ENCODE measurements around the gene LYPD3.
A peak's percentile ranks its signal among the peaks of the same experiment; 100 is the strongest.
"Not testable (repeated sequence)": the region's sequence is repeated elsewhere in the genome, so short reads cannot be mapped to it uniquely, and the experiment has no call there.

The LYPD3 gene

DNA sequence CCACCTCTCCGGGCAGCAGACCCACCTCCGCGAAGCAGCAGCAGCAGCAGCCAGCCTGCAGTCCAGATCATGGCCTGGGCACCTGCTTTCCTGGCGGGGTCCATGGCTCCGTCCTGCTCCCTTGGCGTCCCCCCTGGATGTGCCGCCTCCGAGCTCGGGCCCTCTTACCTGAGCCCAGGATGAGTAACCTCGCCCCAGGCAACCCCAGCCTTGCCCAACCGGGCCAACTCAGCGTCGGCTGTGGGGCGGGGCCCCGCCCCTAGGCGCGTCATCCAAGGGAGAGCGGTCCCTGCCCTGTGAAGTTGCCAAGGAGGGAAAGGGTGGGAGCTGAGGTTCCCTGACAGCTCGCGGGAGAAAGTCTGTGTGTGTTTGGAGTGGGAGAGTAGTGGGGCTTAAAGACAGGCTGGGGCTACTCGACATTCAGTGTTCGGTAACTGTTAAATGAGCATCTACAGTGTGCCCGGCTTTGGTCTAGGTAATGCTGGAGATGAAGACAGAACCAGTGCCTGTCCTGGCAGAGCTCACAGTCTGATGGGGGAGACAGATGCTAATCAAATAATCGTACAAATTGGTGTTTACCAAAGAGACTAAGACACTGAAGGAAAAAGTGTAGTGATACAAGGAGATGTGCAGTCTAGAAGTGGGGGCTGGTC, at the start of gene LYPD3:
Gene LYPD3, minus strand, starts transcription at position 141 of the 653 bp plus-strand sequence. Its CDS starts 37 bp downstream, at position 104.
- no peak for DNase-seq

DNA sequence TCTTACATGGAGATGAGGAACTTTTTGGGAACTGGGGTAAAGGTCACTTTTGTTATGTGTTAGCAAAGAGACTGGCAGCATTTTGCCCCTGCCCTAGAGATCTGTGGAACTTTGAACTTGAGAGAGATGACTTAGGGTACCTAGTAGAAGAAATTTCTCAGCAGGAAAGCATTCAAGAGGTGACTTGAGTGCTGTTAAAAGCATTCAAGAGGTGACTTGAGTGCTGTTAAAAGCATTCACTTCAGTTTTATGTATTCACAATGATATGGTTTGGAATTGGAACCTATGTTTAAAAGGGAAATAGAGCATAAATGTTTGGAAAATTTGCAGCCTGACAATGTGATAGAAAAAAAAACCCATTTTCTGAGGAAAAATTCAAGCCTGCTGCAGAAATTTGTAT, 47.0 kb upstream of the LYPD3 start:
- DNase-seq: not testable (repeated sequence)

DNA sequence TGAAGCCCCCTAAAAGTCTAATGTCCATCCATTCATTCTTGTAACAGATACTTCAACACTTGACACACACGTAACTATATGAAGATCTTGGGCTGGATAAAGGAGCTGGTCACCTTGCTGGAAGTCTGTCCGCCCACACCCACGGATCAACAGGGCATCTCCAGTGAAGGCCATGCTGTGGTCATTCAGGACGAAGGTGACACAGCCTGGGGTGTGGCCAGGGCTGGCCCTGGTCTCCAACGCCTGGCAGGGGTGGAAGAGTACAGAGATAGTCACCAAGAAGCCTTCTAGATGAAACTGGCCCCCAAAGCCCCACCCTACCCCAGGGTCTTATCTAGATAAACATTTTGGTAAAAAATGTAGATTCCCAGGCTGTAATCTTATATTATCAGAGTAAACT, 45.9 kb upstream of the LYPD3 start:
- DNase-seq: no peak

DNA sequence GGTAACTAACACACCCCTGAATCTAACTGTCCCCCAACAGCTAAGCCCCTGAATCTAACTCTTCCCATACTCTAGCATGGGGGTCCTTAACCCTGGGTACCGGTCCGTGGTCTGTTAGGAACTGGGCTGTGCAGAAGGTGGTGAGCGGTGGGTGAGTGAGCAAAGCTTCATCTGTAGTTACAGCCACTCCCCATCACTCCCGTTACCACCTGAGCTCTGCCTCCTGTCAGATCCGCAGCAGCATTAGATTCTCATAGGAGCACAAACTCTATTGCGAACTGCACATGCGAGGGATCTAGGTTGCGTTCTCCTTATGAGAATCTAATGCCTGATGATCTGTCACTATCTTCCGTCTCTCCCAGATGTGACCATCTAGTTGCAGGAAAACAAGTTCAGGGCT, 45.3 kb upstream of the LYPD3 start:
- DNase-seq: no peak

DNA sequence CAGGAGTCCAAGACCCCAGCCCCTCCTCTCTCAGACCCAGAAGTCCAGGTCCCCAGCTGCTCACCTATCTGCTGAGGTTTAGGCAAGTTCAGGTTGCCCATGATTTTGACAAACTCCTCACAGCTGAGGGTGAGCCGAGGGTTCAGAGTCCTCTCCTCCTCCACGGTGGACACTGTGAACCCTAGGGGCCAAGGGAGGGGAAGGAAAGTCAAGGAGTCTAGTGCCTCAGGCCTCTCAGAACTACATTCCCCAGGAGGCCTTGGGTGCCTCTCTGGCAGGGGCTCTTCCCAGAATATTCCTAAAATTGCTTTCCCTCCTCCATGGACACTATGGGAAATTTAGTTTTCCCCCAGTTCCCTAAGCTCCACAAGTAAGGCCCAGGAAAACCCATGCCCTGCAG, 42.5 kb upstream of the LYPD3 start:
- DNase-seq: no peak

DNA sequence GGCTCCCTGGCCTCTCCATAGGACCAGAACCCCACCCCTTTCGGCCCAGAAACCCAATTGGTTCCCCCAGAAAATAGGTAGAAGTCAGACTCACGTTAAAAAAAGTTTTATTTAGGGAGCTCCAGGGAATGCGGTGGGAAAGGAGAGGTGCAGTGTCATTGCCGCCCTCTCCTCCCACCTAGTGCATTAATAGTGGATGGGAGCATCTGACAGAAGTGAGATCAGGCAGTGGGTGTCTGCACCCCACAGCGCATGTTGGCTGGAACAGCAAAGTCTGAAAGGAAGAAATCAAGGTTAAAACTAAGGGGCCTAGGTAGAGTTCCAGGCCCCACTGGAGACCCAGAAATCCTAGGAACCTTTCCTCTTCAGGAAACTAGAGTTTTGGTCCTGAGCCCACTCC, 41.2 kb upstream of the LYPD3 start:
- no peak for DNase-seq

DNA sequence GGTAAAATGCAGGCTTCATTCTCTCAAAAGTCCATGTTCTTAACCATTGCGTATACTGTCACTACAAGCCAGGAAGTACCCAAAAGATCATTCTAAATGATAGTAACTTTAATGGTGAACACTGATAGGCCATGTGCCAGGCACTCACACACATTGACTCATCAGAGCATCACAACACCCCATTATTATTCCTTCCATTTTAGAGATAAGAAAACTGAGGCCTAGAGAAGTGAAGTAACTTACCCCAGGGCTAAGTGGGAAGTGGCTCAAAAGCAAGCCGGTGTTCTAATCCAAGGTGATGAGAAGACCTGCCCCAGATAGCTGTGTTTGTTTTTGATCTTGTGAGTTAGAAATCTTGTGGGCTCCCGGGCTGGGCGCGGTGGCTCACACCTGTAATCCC, 40.5 kb upstream of the LYPD3 start:
- DNase-seq: no peak

DNA sequence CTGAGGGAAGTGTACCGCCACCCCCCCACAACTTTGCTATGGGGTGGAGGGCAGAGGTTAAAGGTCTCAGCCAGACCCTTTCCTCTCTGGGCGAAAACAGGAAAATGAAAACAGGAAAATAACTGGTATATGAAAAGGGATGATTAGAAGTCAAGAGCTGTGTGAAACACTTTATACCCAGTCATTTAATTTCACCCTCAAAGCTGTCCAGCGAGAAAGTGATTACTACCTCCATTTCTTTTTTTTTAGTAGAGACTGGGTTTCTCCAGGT, 39.7 kb upstream of the LYPD3 start:
- DNase-seq: no peak

DNA sequence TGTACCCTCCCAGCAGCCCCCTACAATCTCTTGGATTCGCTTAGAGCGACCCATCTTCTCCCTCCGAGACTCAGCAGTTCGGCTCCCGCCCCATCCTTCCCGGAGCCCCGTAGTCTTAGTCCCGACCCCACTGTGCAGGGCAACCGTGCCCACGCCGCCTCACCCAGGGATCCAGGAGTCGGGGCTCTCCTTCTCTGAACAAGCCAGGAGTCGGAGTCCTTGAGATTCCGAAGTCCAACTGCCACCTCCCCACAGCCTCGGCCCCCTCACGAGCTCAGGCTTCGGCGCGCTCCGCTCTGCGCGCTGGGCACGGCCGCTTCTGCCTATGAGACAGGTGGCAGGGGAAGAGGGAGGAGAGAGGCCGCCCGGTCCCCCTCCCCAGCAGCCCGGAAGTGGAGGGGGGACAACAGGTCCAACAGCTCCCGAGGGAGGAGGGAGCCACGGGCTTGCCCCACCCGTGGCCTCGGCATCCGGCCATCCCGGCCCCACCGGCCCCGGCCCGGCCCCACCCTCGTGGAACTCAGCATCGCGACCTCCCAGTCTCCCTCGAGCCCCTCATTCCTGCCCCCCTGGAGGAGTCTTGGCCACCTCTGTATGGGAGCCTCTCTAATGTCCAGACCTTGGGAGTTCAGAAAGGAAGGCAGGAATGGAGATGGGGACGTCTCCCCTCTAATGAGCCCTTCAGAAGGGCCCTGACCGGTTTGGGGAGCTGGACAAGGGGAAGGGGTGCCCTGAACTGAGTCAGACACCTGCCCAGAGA, 39.2 kb upstream of the LYPD3 start, which contains the start of gene PHLDB3:
Gene PHLDB3, minus strand, starts transcription at position 321 of the 760 bp plus-strand sequence. CDS start 628 bp downstream, outside the sequence.
- peak; percentile 62 for DNase-seq

DNA sequence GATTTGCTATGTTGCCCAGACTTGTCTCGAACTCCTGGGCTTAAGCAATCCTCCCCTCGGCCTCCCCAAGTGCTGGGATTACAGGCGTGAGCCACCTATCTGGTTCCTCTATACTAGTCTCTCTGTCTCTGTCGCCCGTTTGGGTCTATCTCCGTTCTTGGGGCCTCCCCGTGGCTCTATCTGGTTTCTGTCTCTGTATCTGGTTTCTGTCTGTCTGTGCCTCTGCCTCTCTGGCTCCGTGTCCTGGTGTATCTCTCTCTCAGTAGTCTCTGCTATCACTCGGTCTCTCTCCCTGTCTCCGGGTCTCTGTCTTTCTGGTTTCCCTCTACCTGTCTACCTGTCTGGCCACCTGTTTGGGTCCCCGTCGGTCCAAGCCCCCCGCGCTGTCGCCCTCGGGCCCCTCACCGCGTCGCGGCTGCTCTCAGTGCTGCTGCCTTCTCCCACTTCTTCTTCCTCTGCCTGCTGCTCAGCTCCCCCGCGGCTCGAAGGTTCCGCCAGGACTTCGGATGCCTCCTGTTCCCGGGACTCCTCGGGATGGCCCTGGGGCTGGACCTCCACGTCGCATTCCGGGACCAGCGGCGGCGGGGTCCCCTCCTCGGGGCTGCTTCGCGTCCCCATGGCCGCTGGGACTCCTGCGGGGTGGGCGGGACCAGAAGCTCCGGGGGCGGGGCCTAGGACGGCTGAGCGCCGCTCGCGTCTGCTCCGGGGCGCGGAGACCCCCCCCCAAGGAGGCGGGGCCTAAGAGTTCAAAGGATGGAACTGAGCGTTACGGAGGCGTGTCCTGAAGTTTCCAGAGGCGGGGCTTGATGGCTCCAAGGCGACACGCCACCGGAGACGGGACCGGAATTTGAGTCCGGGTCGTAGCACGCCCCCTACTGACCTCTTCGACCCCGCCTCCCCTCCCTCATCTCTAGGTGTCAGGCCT, 38.4 kb upstream of the LYPD3 start:
- peak; percentile 97 for DNase-seq

DNA sequence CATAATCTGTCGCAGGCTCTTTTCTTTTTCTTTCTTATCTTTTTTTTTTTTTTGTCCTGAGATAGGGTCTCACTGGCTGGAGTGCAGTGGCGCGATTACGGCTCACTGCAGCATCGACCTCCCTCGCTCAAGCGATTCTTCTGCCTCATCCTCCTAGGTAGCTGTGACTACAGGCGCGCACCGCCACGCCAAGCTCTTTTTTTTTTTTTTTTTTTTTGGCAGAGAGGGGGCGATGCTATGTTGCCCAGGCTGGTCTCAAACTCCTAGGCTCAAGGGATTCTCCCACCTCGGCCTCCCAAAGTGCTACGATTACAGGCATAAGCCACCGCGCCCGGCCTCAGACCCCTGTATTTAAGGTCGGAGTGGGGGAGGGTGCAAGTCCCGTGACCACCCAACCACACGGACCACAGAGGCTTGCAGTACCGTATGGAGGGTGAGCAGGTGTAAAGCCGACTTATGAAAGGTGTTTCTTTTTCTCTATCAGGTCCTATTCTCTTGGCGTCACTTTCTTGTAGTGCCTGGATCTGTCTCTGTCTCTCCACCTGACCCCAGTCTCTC, 37.1 kb upstream of the LYPD3 start:
- DNase-seq: no peak

DNA sequence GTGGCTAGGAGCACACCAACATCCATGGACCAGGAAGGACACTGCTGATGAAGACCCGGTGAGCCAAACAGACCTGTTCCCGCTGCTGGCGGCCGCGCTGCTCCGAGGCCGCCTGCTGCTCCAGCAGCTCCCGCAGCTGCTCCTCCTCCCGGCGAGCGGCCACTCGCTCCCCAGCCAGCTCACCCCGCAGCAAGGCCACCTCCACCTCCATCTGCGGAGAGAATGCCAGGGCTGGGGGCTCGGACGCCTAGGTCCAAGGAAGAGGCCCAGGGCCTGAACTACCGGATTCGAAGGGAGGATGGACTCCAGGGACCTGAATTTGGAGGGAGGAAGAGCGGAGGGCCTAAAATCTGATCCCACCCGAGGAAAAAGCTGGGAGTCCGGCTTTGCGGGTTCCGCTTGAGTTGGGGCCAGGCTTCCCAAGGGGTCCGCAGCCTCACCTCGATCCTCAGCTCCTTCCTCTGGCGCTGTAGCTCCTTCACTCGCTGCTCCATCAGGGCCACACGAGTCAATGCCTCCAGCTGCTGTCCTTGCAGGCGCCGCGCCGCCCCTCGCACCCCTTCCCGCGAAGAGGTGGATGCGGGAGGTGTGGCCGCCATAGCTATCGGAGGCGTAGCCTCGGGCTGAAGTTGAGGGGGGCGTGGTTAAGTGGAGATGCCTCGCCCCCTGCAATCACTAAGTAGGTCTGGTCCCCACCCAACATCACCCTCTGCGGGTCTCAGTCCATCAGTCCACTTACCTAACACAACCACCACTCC, 36.4 kb upstream of the LYPD3 start:
- DNase-seq: peak; percentile 84

DNA sequence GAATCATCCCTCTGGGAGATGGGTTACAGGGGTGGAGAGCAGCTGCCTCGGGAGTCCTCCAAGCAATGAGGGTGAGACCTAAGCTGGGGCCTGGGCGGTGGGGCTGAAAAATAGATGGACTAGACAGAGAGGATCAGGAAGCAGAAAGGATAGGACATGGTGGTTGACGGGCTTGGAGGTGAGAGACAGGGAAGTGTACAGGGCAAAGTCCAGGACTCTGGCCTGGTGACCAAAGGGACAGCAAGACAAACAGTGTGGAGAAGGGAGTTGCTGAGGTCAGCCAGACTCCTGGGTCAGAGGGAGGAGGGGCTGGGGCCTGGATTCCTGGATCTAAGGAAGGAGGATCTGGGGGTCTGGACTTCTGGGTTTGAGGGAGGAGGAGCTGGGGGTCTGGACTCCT, 33.6 kb upstream of the LYPD3 start:
- DNase-seq: no peak

DNA sequence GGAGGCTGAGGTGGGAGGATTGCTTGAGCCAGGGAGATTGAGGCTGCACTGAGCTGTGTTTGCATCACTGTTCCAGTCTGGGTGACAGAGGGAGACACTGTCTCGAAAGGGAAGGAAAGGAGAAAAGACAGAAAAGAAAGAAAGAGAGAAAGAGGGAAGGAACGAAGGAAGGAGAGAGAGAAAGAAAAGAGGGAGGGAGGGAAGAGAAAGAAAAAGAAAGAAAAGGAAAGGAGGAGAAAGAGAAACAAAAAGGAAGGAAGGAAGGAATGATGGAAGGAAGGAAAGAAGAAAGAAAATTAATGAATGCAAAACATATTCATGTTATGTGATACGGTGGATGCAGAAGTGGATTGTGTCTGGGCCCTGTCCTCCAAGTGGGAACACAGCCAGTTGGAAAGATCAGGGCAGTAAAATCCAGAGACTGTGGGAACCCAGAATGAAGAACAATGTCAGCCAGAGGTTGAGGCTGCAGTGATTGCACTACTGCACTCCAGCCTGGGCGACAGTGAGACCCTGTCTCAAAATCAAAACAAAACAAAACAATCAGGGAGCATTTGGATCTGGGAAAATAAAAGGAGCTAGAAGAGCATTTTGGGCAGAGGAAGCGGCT, 32.9 kb upstream of the LYPD3 start:
- DNase-seq: no peak

DNA sequence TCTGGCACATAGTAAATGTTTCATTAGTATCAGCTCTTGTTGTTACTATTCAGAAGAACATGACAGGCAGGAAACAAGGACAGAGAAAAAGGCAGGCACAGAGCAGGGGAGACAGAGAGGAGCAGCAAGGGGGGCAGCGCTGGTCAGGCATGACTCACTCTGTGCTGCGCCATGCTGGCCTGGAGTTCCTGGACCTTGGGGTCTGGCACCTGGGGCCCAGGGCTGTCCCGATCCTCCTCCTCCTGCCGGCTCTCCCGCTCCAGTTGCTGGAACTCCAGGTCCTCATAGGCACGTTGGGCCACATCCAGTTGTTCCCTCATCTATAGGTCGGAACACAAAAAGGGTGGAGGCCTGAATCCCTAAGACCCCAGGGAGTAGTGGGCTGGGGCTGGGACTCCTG, 31.6 kb upstream of the LYPD3 start:
- DNase-seq: no peak

DNA sequence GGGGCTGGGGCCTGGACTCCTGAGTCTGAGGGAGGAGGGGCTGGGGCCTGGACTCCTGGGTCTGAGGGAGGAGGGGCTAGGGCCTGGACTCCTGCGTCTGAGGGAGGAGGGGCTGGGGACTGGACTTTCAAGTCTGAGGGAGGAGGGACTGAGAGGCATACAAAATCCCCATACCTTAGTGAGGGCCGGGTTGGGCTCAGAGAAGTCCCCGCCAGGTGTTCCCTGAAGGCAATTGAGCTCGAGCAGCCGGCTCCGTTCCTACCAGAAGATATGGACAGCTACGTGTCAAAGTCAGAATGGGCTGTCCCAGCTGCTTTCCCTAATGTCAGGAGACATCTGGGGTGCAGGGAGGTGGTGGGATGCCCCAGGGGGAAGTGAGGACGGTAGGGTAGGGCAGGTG, 29.7 kb upstream of the LYPD3 start:
- no peak for DNase-seq

DNA sequence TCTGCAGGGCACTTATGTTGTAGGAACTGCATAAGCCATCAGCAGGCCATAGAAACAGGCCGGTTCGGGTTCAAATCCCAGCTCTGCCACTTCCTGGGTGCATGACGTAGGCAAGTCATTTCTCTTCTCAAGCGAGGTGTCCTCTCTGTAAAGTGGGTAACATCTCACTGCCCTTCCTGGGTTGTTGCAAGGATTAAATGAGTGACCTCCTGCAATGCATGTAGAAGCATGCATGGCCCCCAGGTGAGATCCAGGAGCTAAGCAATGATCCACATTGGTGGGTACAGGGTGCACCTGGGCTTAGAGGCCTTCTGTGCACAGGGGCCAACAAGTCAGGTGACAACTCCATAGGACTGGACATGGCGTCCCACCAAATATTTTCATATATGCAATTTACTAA, 25.4 kb upstream of the LYPD3 start:
- no peak for DNase-seq

DNA sequence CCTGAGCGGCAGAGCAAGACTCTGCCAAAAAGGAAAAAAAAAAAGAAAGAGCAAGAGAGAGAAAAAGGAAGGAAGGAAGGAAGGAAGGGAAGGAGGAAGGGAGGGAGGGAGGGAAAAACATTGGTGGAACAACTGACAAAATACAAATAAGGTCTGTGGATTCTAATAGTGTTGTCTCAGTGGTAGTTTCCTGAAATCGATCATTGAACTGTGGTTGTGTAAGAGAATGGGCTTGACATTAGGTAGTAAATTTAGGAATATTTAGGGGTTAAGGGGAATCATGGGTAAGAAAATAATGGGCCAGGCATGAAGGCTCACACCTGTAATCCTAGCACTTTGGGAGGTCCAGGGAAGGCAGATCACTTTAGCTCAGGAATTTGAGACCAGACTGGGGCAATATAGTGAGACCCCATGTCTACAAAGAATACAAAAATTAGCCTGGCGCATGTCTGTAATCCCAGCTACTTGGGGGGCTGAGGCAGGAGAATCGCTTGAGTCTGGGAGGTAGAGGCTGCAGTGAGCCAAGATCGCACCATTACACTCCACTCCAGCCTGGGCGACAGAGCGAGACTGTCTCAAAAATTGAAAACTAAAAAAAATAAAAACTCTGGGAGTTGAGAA, 24.7 kb upstream of the LYPD3 start:
- DNase-seq: no peak

DNA sequence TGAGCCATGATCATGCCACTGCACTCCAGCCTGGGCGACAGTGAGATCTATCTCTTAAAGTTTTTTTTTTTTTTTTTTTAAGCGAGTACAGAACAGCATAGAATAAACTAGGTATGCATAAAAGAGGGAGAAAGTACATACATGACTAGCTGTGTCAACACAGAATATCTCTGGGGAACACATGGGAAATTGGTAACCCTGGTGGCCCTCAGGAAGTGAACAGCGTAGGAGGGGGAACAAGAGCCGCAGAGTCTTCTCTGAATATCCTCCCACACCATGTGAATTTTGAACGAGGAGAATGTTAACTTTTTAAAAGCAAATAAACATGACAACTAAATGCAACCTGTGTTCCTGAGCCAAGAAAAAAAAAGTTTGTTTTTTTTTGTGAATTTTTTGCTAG, 23.9 kb upstream of the LYPD3 start:
- no peak for DNase-seq

DNA sequence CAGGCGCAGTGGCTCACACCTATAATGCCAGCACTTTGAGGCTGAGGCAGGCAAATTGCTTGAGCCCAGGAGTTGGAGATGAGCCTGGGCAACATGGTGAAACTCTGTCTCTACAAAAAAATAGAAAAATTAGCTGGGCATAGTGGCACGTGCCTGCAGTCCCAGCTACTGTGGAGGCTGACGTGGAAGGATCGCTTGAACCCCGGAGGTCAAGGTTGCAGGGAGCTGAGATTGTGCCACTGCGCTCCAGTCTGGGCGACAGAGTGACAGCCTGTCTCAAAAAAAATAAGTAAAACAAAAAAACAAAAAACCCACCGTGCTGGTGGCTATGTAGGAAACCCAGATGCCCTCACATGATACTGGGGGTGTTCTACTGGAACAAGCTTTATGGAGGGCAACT, 22.8 kb upstream of the LYPD3 start:
- no peak for DNase-seq

DNA sequence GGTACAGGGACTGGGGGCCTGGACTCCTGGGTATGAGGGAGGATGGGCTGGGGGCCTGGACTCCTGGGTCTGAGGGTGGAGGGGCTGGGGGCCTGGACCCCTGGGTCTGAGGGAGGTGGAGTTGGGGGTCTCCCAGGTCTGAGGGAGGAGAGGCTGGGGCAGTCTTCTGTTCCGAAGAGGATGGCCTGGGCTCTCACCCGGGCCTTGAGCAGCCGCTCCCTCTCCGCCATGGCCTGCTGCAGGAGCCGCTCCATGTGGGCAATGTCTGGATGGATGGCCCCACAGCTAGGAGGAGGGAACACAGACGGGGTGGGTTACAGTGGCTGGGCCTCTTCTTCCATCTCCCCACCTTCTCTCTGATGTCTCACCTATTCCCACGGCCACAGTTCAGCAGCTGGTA, 21.0 kb upstream of the LYPD3 start:
- no peak for DNase-seq

DNA sequence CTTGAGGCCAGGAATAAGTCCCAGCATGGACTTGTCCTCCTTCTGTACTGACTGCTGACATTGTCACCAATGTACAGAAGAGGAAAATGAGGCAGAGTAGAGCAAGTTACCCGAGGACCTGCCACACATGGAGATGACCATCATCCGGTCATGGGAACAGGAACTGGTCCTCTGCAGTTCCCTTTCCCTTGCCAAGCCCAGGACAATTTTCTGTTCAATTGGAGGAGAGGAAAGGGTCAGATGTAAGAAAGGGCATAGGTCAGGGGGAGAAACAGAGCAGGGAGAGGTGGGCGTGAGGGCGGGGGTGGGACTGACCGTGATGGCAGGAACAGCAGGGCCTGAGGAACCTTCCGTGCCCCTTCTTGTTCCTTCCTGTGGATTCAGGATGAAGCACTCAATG, 20.5 kb upstream of the LYPD3 start:
- DNase-seq: no peak

Measured in NCI-H82 (cell line).